Sciatic nerve (tissue), 2 donors: Measurements from ENCODE around the gene TPCN1. TPM values are rescaled to one million over a fixed set of nuclear protein-coding genes. Genes with fewer than 3 reads are reported as not detected.
A peak's percentile ranks its signal among the peaks of the same experiment; 100 is the strongest.

Experiments used
- ATAC-seq: fragments of 200-7000 bp; cut with Tn5 transposase; one replicate; pipeline ENCODE4 v1.9.1; 2020; ENCODE audit warnings: mild to moderate bottlenecking, moderate library complexity
- DNase-seq: peaks from one replicate; pipeline ENCODE4 v3.0.0-alpha.2; 2020; ENCODE audit warnings: low spot score
- intact Hi-C: fragments of 100-400 bp; cut with DNase I; formaldehyde crosslinking; loops from one replicate; pipeline ENCODE4 v1.14.2; 2022
- total RNA-seq: library from RNA; stranded (reverse); fragmentation: NEBNext Ultra II Directional; extraction: Animal tissue kit (Norgen Biotek cat#: 25700); gene quantifications from one replicate; pipeline ENCODE4 v1.2.1, GENCODE V29; 2021
- donor health status: DM: no; HTN: no; CAD: no.
- donor health status: DM: no; HTN: no; CAD: no.

TPCN1 gene
- total RNA-seq, 1 donor from 2014 or later = 90.6 TPM

DNA sequence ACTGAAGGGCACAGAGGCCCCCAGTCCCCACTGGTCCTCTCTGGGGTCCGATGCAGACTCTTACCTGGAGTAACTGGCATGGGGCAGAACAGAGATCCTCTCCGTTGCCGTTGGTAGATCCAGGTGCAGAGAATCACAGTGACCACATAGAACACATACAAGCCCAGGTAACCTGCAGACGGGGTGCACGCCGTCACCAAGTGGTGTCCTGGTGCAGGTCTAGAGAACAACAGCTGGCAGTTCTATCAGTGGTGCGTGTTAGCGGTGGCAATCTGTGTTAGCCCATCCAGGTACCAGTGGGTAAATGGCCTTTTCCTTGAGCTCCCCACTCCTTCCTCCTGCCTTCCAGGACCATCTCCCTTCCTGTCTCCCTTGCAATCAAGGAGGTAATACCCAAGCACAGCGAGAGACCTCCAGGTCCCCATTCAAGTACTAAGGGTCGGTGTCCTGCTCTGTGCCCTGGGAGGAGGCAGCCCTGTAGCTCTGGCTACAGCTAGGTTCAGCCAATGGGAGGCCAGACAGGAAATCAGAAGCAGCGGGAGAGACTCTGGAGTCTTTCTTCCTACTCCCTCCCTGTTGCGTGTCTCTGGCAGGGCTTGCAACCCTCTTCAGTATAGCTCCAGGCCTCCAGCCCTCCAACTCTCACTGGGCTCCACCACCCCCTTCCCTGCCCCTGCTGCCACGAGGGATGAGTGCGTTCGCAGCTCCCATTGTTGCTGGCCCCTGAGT, 97.8 kb downstream of the TPCN1 start:
- ATAC-seq = no peak
- intact Hi-C loops = no loop called here
- DNase-seq = no peak

DNA sequence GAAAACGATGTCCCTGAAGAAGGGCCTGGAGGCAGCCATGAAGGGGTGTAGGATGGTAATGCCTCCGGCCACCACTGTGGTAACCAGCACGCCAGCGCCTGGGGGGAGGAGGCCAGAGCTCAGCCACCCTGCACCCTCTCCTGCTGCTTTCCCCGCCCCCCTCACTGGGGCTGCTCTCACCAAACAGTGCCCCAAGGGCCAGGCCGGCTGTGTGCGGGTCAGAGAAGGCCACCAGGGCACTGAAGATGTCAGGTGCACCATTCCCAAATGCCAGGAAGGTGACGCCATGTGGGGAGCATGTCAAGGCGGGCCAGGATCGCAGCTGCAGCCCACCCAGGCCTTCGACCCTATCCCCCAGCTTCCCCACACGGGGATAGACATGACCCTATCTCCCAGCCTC, 99.1 kb downstream of the TPCN1 start:
- DNase-seq = no peak
- intact Hi-C loops = no loop called here
- ATAC-seq = no peak

DNA sequence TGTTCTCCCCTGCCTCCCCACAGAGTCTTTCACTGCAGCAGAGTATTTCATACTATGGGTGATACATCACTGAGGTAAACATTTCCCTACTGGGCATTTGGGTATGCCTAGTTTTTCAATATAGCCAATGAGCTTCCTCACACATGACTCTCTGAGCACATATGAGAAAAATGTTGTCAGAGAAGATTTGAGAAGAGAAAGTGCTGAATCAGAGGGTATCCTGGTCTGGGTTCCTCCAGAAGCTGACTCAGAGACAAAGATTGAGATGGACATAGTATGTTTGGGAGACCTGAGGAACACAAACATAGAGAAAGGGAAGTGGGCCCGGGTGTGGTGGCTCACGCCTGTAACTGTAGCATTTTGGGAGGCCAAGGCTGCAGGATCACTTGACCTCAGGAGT, 101.1 kb downstream of the TPCN1 start:
- ATAC-seq (no peak), DNase-seq (no peak)
- intact Hi-C loops = no loop called here

DNA sequence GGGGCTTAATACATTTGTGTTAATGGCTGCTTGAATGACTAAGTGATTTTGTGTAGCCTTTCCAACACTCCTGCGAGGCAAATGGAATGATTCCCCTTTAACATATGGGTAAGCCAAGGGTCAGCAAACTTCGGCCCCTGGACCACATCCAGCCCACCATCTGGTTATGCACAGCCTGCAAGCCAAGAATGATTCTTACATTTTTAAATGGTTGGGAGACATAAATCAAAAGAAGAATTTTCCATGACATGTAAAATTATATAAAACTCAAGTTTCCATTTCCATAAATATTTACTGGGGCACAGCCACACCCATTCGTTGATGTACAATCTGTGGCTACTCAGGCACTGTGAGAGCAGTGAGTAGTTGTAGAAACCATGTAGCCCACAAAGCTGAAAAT, 104.7 kb downstream of the TPCN1 start:
- ATAC-seq (peak; percentile 55), DNase-seq (no peak)

DNA sequence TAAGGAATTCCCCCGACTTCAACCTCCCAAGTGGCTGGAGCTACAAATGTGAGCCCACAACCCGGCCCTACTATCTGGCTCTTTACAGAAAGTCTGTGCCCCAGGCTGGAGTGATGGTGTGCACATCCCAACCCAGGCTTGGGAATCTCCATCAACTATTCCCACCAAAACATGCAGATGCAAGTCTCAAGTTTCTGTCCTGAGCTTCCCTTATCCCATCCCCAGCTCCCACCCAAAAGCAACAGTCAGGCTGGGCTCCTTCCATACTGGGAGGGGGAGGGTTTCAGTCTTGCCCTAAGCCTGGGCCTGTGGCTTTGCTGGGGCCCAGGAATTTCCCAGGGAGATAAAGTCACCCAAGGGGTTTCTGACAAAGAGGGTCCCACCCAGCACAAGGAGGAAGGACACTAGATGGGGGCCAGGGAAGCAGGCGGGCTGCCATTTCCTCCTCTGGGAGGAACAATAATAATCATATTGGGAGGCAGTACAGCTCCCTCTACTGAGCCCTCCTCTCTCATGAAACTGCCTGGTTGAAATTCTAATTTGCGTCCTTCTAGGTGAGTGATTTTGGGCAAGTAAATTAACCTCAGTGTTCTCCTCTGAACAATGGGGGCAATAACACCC, 105.6 kb downstream of the TPCN1 start:
- DNase-seq (no peak), ATAC-seq (no peak)
- intact Hi-C loops = no loop called here

More for the DNA sequence above, 104.7 kb downstream of the TPCN1 start:
- intact Hi-C loops = no loop called here

DNA sequence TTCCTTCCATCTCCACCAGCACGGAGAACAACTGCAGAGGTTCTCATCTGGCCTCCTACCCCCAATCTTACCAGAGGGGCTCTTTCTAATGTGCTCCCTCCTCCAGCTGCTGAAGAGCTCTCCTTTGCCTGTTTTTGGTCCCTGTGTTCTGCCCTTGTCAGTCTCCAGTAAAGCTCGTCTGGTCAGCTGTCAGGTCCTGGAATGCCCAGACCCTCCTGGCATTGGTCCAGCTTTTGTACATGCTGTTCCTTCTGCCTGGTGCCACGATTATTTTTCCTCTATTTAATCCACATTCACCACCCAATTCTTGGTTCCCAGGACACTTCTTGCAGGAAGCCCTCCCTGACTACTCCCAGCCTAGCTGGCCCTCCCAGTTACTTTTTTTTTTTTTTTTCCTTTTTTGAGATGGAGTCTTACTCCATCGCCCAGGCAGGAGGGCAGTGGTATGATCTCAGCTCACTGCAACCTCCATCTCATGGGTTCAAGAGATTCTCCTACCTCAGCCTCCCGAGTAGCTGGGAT, 107.2 kb downstream of the TPCN1 start:
- intact Hi-C loops = no loop called here
- DNase-seq = no peak
- ATAC-seq = no peak

DNA sequence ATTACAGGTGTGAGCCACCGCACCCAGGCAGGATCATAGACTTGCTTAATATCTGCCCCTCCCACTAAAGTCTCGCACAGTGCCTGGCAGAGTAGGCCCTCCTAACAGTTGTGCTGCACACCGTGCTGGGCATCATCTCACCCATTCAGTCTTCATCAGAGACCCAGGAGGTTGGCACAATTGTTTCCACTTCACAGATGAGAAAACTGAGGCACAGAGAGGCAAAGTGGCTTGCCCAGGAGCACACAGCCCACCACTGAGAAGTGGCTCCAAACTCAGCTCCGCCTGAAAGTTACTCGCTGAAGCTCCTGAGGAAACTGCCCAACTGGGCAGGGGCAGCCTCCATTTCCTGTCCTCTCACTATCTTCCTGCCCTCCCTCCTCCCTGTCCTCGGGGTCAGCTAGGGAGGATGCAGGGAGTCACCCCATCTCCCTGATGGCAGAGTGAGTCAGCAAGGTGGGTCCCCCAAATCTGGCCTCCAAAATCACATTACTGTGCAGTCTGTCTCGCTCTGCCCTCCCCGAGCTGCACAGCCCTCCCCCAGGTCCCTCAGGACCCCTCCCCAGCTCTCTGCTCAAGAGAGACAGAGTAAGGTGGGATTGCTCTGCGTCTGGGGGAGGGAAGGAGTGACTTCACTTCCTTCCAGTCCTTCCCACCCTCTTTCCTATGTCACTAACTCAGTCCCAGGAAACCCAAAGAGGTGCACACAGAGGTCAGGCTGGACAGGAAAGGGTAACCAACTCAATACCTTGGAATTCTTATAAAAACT, 107.9 kb downstream of the TPCN1 start:
- intact Hi-C loops = no loop called here
- ATAC-seq (no peak), DNase-seq (no peak)

DNA sequence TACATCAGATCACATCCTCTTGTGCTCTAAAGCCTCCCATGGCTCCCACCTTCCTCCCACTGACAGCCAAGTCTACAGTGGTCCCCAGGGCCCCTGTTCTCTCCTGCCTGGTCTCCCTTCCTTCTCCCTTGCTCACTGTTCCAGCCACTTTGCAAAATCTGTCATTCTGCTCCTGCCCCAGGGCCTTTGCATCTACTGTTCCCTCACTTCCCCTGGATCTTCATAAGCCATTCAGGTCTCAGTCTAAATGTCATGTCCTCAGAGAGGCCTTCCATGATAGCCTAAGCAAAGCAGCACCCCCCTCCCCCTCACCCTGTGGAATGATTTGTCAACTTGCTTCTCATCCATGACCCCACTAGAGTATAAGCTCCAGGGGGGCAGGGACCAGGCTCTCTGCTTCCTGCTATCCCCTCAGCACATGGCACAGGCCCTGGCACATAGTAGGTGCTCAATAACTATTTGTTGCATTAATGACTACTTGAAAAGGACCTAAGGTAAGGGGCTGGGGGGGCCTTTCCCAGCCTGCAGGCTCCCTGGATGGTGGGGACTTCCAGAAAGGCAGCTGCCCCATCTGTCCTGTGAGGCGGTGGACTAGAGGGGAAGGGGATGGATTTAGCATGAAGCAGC, 108.6 kb downstream of the TPCN1 start:
- DNase-seq (no peak), ATAC-seq (no peak)
- intact Hi-C loops = no loop called here

DNA sequence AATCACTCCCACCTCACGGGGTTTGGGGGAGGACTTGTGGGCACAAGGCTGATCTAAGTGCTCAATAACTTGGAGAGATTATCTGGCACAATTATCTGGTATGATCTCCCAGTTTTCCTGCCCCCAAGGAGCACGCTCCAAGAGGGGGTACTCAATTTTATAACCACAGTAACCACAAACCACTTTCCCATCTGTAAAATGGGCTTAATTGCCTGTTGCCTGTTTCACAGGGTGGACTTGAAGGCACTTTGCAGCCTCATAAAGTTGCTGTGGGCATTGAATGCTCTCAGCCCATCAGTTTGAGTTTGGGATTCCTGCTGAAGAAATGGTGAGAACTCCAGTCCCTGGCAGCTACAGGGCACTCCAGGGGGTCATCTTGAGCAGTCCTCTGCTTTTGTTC, 109.2 kb downstream of the TPCN1 start:
- ATAC-seq = no peak
- intact Hi-C loops = no loop called here
- no peak for DNase-seq

DNA sequence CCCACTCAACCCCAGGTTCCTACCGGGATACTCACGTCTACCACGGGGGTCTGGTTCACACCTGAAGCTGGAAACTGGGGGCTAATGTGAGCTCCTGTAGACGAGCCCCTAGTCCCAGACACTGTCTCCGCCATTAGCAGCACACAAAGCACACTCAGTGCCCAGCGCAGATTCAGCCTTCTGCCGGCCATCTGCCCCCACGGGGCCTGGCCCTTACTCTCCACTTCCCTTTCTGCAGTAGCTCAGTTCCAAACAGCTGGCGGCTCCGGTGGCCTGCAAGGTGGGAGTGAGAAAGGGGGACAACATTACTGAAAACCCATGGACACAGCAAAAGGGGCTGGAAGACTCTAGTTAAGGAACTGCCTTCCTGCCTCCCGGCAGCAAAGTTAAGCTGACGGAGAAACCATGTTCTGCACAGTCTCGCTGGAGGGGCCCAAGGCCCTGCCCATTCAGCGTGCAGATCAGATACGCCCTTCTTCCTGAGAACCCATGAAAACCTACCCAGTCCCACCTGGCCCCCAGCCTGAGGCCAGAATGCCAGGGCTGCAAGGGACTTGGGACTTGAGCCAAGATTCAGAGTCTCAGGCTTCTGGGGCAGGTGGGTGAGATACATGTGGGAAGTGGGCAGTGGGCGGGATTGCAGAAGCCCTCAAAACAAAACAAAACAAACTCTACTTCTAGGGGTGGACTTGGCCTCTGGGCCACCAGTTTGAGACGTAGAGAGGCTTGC, 111.6 kb downstream of the TPCN1 start:
- ATAC-seq (no peak), DNase-seq (no peak)
- intact Hi-C loops = no loop called here

DNA sequence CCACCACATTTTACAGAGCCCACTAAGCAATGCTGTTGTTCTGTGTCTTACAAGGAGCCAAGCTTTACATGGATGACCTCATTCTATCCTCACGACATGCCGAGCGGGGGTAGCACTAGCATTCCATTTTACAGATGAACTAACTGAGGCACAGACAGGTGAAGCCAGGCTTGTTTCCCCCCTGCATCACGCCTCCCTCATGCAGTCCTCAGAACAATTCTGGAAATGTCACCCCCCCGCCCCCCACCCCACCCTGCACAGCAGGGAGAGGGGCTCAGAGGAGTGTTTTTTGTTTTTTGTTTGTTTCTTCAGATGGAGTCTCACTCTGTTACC, 112.1 kb downstream of the TPCN1 start:
- ATAC-seq = no peak
- intact Hi-C loops = no loop called here
- DNase-seq = no peak

DNA sequence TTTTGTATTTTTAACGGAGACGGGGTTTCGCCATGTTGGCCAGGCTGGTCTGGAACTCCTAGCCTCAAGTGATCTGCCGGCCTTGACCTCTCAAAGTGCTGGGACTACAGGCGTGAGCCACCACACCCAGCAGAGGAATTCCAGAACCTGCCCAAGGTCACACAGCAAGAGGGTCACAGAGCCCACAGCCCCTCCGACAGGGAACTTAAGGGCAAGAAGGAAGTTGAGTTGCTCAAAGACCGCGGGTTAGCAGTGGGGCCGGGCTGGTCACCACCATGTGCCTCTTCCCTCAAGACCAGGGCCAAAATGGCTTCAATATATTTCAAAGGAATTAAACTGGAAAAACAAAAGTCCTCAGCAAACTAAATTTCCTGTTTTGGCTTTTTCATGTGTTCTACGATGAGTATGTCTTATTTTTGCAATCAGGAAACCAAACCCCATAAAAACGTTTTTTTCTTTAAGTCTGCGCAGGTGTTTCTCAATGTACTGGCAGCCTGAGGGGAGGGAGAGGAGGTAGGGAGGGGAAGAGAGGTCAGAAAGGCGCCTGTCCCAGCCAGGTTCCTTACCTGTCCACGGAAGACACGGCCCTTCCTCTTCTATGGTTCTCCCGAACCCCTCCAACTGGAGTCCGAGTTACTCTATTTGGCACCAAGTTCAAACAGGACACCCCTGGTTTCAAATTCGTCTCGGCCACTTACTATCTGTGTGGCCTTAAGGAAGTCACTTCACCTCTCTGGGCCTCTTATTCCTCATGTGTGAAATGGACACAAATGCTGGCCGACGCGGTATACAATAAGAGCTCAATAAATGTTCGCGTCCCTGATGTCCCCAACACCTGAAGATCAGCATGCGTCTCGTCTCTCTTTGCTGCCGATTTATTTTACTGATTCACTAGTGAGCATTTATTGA, 112.9 kb downstream of the TPCN1 start:
- intact Hi-C loops = no loop called here
- ATAC-seq (peak; percentile 38), DNase-seq (peak; percentile 70)

DNA sequence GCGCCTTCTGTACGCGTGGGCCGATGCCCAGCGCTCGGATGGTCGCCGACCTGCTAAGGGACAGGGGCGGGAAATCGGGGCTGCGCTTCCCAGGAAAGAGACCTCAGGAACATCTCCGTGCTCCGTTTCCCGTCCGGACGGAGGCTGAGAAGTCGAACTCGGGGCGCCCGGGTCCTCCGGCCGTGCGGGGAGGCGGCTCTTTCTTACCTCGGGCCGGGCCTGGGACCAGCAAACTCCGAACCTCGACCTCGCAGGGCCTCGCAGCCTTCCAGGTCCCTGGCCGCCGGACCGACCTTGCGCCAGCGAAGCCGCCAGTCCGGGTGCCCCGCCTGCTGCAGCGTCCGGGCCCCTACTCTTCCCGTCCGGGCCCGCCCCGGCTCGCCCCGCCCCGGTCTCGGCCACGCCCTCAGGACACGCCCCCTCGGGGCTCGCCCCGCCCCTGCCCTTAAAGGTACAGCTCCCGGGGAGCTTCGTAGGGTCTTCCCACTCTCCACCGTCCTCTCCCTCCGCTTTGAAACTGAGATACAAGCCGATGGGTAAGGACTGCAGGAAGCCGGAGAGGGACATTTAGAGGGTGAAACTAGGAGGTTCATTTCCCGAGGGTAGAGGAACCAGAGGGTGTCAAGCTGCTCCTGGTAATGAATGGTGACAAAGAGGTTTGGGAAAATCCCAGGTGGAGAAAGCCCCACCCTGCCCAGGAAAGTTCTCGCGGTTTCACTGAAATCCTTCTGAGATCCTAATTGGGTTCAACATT, 113.7 kb downstream of the TPCN1 start, which contains the start of gene SLC8B1:
Gene SLC8B1, minus strand, starts transcription at position 324 of the 754 bp plus-strand sequence. CDS start 2,231 bp downstream, outside the sequence.
- DNase-seq (peak; percentile 95), ATAC-seq (peak; percentile 99)
- intact Hi-C loops = no loop called here

DNA sequence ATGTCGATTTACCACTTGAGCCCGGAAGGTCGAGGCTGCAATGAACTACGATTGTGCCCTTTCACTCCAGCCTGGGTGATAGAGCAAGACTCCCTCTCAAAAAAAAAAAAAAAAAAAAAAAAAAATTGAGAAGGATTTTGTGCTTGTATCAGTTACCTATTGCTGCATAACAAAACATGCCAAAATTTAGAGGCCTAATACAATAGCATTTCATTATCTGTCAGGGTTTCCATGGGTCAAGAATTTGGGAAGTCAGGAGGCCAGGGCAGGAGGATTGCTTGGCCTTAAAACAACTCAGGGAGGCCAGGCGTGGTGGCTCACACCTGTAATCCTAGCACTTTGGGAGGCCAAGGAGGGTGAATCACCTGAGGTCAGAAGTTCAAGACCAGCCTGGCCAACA, 118.3 kb downstream of the TPCN1 start:
- no peak for ATAC-seq
- intact Hi-C loops = no loop called here
- DNase-seq = no peak

DNA sequence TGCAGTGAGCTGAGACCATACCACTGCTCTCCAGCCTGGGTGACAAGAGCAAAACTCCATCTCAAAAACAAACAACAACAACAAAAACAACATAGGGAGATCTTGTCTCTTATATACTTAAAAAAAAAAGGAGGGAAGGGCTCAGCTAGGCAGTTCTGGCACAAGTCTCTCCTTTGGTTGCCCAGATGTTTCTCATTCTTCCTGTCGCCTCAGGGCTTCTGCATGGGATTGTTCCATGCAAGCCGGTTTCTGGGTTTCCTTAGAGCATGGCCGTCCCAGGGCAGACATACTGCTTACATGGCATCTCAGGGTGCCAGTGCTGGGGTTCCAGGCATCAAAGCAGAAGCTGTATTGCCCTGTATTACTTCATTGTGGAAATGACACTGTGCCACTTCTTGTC, 118.8 kb downstream of the TPCN1 start:
- no peak for ATAC-seq
- intact Hi-C loops = no loop called here
- DNase-seq = no peak

DNA sequence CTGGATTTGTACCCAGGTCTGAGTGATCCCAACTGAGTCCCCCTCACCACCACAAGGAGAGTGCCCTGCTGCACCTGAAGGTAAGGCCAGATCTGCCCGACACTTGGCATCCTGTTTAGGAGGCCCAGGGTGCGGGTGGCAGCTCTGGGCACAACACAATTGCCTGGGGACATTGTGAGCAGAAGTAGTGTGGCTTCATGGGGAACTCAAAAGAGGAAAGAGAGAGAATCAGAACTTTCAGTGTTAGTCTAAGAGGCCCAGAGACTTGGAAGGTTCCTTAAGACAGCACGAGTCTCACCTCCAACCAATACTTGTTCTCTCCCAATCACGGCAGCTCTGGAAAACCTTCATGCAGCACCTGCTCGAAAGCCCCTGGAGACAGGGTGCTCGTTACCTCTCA, 120.3 kb downstream of the TPCN1 start:
- DNase-seq (no peak), ATAC-seq (no peak)
- intact Hi-C loops = no loop called here

DNA sequence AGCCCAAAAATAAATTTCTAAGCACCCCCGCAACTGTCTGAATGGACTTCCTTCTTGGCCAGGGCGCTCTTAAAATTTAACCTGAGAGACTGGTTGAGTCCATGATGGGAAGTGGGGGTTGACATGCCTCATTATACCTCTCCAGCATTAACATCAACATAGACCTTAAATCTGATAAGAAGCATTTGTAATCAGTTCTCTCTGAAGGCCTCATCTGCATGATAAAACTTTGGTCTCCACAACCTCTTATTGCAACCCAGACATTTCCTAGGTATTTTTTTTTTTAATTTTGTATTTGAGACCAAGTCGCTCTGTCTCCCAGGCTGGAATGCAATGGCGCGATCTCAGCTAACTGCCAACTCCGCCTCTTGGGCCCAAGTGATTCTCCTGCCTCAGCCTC, 124.1 kb downstream of the TPCN1 start:
- ATAC-seq = no peak
- DNase-seq = no peak
- intact Hi-C loops = no loop called here
